Measurements from ENCODE around the gene ABITRAM. TPM values are rescaled to one million over a fixed set of nuclear protein-coding genes. Genes with fewer than 3 reads are reported as not detected.

The ABITRAM gene
- total RNA-seq, 1 experiment from 2014 or later = 6.4 TPM

- DNase-seq (ENCODE audit: low read depth, low spot score) = no peak
- H3K27me3 ChIP-seq (ENCODE audit: control insufficient read depth, insufficient read depth, low read length) = no peaks in the 10 kb centered on the region
- POLR2A ChIA-PET = no interaction called here
- no peak overlapping the region for H3K4me3 ChIP-seq (ENCODE audit: low read depth in 2 of 2, low read length in 2 of 2)
- peaks cover 2% of the 10 kb centered on the region; the same call in 1 of the 2 replicates for H3K4me1 ChIP-seq (ENCODE audit: control insufficient read depth, insufficient read depth, low read length)
- H3K36me3 ChIP-seq (ENCODE audit: control insufficient read depth, insufficient read depth, low read length) = peaks cover 9% of the 10 kb centered on the region
- no peaks in the 10 kb centered on the region for H3K9me3 ChIP-seq (ENCODE audit: control insufficient read depth, insufficient read depth, low read depth, low read length)
- no peak for ATAC-seq
- TF ChIP-seq TCF7L2 (IDR thresholded peaks at IDR 0.05; ENCODE audit: low read depth, low read length) (no peak), SIN3A (IDR thresholded peaks at IDR 0.05; ENCODE audit: borderline replicate concordance, insufficient read depth, low read depth, low read length) (no peak), POLR2AphosphoS5 (IDR thresholded peaks at IDR 0.05; ENCODE audit: low read depth, low read length) (no peak), REST (IDR thresholded peaks at IDR 0.05; ENCODE audit: insufficient read depth in 1 of 2, low read depth in 2 of 2, low read length in 1 of 2) (no peak), CTCF (IDR thresholded peaks at IDR 0.05) (no peak)
- intact Hi-C loops (cut with micrococcal nuclease; ENCODE audit: unreplicated experiment) (no loop called here), in situ Hi-C loops (cut with HindIII; ENCODE audit: low pct_unique_long_range_greater_than_20kb, low sequenced_read_pairs) (no loop called here)
- no peak overlapping the region for H3K27ac ChIP-seq (ENCODE audit: low read length)
- CTCF ChIA-PET = no interaction called here
- BruUV-seq (replicated peaks) = no TSS peak
These were observed 5.8 kb downstream of the ABITRAM start for GRCh38 chr9:108939975-108940374.

- Histone ChIP-seq H3K4me3 (ENCODE audit: low read depth in 2 of 2, low read length in 2 of 2) (no peak overlapping the region), H3K4me1 (ENCODE audit: control insufficient read depth, insufficient read depth, low read length) (no peaks in the 10 kb centered on the region), H3K9me3 (ENCODE audit: control insufficient read depth, insufficient read depth, low read depth, low read length) (no peaks in the 10 kb centered on the region), H3K27me3 (ENCODE audit: control insufficient read depth, insufficient read depth, low read length) (no peaks in the 10 kb centered on the region), H3K27ac (ENCODE audit: low read length) (no peak overlapping the region), H3K36me3 (ENCODE audit: control insufficient read depth, insufficient read depth, low read length) (peaks cover 4% of the 10 kb centered on the region; the same call in 1 of the 2 replicates)
- ChIA-PET POLR2A (no interaction called here), CTCF (interaction anchor here (0.7 kb wide), 1 partner anchor 563 kb away, joined by 7 read pairs; no protein-coding TSS in a partner anchor)
- no peak for ATAC-seq
- intact Hi-C loops (cut with micrococcal nuclease; ENCODE audit: unreplicated experiment) (no loop called here), in situ Hi-C loops (cut with HindIII; ENCODE audit: low pct_unique_long_range_greater_than_20kb, low sequenced_read_pairs) (no loop called here)
- no TSS peak for BruUV-seq (replicated peaks)
- DNase-seq (ENCODE audit: low read depth, low spot score) = no peak
- TF ChIP-seq CTCF (IDR thresholded peaks at IDR 0.05) (no peak), TCF7L2 (IDR thresholded peaks at IDR 0.05; ENCODE audit: low read depth, low read length) (no peak), SIN3A (IDR thresholded peaks at IDR 0.05; ENCODE audit: borderline replicate concordance, insufficient read depth, low read depth, low read length) (no peak)
These were observed 16.0 kb downstream of the ABITRAM start for GRCh38 chr9:108950168-108950567.
